Measurements from ENCODE around the gene ATP8B3.

DNA sequence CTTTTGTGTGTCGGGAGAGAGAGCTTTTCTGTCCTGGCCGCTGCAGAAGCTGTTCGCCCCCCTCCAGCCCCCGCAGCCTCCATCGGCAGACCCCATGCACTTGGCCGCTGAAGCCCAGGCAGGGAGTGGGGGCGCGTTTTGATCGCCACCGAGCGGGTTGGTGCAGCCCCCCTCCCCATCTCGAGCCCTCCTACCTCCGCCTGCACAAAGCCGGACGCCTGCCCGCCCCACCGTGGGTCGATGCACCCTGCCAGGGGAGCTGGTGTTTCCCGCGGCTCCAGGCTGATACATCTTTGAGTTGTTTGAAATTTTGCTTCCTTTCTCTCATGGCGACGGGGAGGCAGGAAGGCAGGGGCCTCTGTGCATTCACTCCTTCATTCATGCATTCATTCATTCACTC, 75.1 kb downstream of the ATP8B3 start:
- no peak for TF ChIP-seq CREB1 (CRISPR knock-in tag; IDR thresholded peaks at IDR 0.05; ENCODE audit: low read depth)
- TF ChIP-seq, protein P1, sequence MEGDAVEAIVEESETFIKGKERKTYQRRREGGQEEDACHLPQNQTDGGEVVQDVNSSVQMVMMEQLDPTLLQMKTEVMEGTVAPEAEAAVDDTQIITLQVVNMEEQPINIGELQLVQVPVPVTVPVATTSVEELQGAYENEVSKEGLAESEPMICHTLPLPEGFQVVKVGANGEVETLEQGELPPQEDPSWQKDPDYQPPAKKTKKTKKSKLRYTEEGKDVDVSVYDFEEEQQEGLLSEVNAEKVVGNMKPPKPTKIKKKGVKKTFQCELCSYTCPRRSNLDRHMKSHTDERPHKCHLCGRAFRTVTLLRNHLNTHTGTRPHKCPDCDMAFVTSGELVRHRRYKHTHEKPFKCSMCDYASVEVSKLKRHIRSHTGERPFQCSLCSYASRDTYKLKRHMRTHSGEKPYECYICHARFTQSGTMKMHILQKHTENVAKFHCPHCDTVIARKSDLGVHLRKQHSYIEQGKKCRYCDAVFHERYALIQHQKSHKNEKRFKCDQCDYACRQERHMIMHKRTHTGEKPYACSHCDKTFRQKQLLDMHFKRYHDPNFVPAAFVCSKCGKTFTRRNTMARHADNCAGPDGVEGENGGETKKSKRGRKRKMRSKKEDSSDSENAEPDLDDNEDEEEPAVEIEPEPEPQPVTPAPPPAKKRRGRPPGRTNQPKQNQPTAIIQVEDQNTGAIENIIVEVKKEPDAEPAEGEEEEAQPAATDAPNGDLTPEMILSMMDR (conservative IDR thresholded peaks at IDR 0.05; ENCODE audit: low read depth in 2 of 2): no peak
- no peak for TF ChIP-seq JUNB (IDR thresholded peaks at IDR 0.05; ENCODE audit: unreplicated experiment)
- TF ChIP-seq, protein P2, sequence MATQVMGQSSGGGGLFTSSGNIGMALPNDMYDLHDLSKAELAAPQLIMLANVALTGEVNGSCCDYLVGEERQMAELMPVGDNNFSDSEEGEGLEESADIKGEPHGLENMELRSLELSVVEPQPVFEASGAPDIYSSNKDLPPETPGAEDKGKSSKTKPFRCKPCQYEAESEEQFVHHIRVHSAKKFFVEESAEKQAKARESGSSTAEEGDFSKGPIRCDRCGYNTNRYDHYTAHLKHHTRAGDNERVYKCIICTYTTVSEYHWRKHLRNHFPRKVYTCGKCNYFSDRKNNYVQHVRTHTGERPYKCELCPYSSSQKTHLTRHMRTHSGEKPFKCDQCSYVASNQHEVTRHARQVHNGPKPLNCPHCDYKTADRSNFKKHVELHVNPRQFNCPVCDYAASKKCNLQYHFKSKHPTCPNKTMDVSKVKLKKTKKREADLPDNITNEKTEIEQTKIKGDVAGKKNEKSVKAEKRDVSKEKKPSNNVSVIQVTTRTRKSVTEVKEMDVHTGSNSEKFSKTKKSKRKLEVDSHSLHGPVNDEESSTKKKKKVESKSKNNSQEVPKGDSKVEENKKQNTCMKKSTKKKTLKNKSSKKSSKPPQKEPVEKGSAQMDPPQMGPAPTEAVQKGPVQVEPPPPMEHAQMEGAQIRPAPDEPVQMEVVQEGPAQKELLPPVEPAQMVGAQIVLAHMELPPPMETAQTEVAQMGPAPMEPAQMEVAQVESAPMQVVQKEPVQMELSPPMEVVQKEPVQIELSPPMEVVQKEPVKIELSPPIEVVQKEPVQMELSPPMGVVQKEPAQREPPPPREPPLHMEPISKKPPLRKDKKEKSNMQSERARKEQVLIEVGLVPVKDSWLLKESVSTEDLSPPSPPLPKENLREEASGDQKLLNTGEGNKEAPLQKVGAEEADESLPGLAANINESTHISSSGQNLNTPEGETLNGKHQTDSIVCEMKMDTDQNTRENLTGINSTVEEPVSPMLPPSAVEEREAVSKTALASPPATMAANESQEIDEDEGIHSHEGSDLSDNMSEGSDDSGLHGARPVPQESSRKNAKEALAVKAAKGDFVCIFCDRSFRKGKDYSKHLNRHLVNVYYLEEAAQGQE (IDR thresholded peaks at IDR 0.05; ENCODE audit: unreplicated experiment): no peak
- no peak for TF ChIP-seq EZH2phosphoT487 (IDR thresholded peaks at IDR 0.05; ENCODE audit: unreplicated experiment)
- TF ChIP-seq EZH2 (IDR thresholded peaks at IDR 0.05; ENCODE audit: low read depth, unreplicated experiment): no peak
- no peak for TF ChIP-seq POLR2AphosphoS5 (IDR thresholded peaks at IDR 0.05; ENCODE audit: low read depth)
- TF ChIP-seq ZNF114 (CRISPR knock-in tag; IDR thresholded peaks at IDR 0.05): no peak

All from GM23338 (cell line).